ENCODE results near the gene PERM1.

PERM1 gene

GRCh38 chr1:945688-946556 is 36.0 kb downstream of the PERM1 start:
- no peak overlapping the region for H3K4me3 ChIP-seq (replicated peaks in 1 of 2; ENCODE audit: low read depth in 2 of 2, low read length in 2 of 2)
- DNase-seq (ENCODE audit: low read depth in 2 of 2), result no peak
- no peak for TF ChIP-seq CTCF (IDR thresholded peaks at IDR 0.05; ENCODE audit: low read depth, low read length)

- H3K4me3 ChIP-seq (replicated peaks in 1 of 2; ENCODE audit: low read depth in 2 of 2, low read length in 2 of 2), result no peak overlapping the region
- peak in 1 of 2 donors; percentile 67 for DNase-seq (ENCODE audit: low read depth in 2 of 2)
- TF ChIP-seq CTCF (IDR thresholded peaks at IDR 0.05; ENCODE audit: low read depth, low read length), result no peak
Observed at GRCh38 chr1:944341-945325, 37.3 kb downstream of the PERM1 start.

- TF ChIP-seq CTCF (IDR thresholded peaks at IDR 0.05; ENCODE audit: low read depth, low read length), result no peak
- no peak for DNase-seq (ENCODE audit: low read depth in 2 of 2)
- no peak overlapping the region for H3K4me3 ChIP-seq (replicated peaks in 1 of 2; ENCODE audit: low read depth in 2 of 2, low read length in 2 of 2)
Observed at GRCh38 chr1:943545-944340, 38.1 kb downstream of the PERM1 start.

GRCh38 chr1:942864-943533 is 38.9 kb downstream of the PERM1 start:
- peak in 1 of 2 donors; percentile 70 for DNase-seq (ENCODE audit: low read depth in 2 of 2)
- H3K4me3 ChIP-seq (replicated peaks in 1 of 2; ENCODE audit: low read depth in 2 of 2, low read length in 2 of 2), result peak overlapping the region in 1 of 2 donors; percentile 23

GRCh38 chr1:942411-942821 is 39.5 kb downstream of the PERM1 start:
- H3K4me3 ChIP-seq (replicated peaks in 1 of 2; ENCODE audit: low read depth in 2 of 2, low read length in 2 of 2), result peak overlapping the region in 1 of 2 donors; percentile 40
- no peak for TF ChIP-seq CTCF (IDR thresholded peaks at IDR 0.05; ENCODE audit: low read depth, low read length)
- DNase-seq (ENCODE audit: low read depth in 2 of 2), result no peak

More at GRCh38 chr1:942864-943533, 38.9 kb downstream of the PERM1 start:
- no peak for TF ChIP-seq CTCF (IDR thresholded peaks at IDR 0.05; ENCODE audit: low read depth, low read length)

All from cardiac fibroblast (primary cell).